ENCODE data around the gene PDE4D.
"Not testable (repeated sequence)": the region's sequence is repeated elsewhere in the genome, so short reads cannot be mapped to it uniquely, and the experiment has no call there.

Gene PDE4D

DNA sequence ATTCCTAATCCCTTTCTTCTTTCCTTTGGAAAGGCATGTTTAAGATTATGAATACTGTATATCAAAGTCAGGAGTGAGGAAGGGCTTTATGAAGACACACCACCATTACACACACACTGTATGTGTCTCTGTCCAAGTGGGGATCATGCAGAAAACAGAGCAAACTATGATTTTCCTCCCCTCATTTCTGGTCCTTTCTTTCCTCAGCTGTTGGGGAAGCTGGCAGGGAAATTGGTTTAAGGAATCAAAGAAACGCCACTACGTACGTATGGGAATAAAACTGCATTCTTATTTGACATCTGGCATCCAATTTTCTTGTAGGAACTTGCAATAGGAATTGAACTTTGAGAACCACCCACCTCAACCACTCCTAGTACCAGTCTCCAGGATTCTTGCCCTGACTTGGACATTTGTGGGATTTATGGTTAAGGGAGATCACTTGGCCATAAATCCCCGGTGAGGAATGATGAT is 125.8 kb downstream of the PDE4D start:
- DNase-seq: no peak

DNA sequence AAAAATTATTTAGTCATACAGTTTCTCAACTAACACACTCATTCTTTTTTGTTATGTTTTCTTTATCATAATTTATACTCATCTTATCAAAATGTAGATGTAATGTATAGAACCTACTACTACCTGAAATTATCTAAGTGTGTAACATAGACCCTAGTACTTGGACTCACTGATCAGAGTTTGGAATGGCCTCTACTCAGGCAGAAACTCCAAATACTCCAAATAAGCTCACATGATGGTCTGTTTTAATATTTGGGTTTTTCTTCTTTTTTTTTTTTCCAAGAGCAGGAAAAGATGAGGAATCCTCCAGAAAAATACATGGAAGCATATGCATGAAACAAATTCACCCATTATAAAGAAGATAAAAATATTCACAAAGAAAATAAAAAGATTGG is 126.3 kb downstream of the PDE4D start:
- DNase-seq: no peak

DNA sequence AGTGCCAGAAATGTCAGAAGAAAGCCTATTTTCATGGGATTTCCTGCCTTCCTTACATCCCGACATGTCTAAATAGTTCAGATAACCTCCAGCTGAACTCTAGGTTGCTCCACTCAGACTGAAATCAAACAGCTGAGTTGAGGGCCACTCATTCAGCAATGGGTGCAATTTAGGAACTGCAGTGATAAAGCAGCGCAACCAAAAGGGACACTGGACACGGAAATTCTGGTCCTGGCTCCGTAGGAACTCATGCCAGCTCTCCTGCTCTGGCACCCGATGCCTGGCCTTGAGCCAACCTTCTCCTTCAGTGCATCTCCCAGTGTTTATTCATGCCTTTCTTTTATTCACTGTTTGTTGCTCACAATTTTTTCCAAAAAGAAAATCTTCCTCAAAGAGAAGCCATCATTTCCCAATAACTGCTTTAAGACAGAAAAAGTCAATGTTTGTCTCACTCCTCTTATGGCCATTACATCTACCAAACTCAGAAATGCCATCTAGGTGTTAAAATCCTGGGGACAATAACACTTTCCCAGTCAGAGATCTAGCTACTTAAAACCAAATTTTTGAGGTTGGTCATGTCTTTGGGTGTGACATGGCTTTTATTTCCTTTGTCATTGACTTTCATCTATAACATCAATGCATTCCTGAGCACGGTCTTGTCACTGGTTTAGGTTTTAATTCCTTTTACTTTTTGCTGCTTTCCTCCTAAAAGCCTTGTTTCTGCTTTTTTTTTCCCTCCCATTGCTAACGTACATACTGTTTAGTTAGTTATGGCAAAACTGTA is 126.9 kb downstream of the PDE4D start:
- DNase-seq: peak; percentile 64

DNA sequence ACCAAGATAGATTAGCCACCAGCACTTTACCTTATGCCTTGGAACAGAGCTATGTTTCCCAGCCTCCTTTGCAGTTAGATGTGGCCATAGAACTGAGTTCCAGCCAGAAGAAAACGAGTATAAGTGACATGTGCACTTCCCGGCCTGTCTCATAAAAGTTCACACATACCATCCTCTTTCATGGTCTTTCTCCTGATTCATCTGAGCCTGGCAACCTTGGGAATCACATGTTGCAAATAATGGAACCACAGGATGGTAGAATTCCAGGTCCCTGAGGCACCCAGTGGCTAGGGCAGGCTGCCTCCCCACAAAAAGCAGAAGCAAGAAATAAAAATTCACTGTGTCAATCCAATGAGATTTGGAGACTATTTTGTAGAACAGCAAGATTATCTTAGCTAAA is 128.1 kb downstream of the PDE4D start:
- DNase-seq: no peak

DNA sequence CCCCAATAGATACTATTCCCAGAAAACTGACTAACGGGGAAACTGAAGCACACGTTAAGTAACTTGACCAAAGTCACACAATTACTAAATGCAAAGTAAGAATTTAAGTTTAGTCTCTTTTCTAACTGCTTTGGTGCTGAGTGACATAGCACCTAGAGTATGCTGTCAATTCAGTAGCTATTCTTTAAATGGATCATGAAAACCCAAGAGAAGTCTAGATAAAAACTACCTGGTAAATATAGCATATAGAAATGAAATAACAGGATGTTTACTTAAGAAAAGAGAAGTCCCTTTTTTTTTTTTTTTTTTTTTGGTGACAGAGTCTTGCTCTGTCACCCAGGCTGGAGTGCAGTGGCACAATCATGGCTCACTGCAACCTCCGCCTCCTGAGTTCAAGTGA is 129.2 kb downstream of the PDE4D start:
- DNase-seq: no peak

DNA sequence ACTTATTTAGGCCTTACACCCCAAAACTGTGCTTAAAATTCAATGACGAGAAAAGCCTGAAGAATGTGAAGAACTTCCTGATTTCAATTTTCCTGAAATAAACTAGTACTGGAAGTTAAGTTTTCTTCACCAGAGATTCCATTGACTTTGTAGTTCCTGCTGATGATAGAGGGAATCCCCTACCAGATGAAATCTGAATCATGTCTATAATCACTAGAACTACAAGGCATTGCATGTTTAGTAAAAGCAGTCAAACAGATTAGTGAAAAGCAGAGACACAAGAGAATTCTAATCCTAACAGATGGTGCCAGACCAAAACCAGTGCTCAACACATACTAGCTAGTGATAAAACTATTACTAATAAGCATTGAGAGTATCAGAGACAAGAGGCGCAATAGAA is 130.0 kb downstream of the PDE4D start:
- no peak for DNase-seq

DNA sequence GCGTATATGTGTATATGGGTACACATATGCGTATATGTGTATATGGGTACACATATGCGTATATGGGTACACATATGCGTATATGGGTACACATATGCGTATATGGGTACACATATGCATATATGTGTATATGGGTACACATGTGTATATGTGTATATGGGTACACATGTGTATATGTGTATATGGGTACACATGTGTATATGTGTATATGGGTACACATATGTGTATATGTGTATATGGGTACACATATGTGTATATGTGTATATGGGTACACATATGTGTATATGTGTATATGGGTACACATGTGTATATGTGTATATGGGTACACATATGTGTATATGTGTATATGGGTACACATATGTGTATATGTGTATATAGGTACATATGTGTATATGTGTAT is 131.3 kb downstream of the PDE4D start:
- DNase-seq: not testable (repeated sequence)

DNA sequence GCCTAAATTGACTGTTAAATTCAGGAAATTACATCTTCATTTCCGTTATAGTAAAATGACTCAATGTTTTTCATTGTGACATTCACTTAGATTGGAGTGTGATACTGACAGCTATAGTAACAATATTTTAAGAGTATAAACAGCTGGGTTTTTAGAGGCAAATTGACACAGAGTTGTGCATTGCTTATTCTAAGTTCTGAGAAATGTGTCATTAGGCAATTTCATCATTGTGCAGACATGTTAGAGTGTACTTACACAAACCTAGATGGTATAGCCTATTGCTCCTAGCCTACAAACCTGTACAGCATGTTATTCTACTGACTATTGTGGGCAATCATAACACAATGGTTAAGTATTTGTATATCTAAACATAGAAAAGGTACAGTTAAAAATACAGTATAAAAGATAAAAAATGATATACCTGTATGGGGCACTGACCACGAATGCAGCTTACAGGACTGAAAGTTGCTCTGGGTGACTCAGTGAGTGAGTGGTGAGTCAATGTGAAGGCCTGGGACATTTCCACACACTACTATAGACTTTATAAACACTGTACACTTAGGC is 132.7 kb downstream of the PDE4D start:
- DNase-seq: no peak

DNA sequence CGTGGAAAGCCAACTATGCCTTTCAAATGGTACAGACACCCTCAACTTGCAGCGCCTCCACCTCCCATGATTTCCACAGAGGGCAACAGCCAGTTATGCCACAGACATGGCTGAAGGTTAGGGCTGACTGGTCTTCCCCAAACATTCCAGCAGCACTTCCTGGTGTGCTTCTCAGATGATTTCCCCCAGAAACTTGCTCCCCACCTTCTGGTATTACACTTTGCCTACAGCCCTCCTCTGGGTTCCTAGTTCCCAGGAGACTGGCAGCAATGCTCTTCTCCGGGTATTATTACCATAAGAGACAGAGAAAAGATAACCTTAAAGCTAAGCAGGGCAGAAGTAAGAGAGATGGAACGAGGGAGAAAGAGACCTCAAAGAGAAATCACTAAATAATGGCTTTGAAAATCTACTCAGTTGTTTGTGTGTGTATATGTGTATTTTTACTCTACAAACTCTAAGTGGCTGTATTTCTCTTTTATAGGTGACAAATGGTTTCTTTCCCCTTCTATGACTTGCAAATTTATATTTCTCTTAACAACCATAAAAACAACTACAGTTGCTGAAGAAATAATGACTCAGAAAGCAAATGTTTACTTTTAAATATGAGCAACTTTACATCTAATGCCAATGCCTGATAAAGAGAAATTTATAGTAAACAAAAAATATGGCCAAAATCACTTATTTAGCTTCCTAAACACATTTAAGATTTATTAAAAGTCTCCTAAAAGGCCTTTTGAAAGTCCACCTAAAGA is 133.8 kb downstream of the PDE4D start:
- DNase-seq: no peak

DNA sequence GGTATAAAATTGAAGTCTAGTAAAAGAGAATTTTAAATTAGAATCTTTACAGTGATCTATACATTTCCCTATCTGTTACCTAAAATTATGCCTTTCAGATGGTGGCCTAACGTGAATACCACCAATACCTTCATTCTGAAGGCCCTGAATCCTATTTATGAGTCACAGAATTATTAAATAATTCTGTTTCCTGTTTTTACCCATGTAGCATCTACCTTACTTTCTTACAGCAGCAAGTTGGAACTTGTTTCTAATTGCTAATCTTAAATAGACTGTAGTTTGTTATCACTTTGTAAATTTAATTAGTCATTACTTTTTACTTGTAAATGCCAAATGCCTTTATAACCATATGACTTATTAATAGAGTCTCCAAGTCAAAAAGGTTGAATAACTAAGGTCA is 135.0 kb downstream of the PDE4D start:
- no peak for DNase-seq

DNA sequence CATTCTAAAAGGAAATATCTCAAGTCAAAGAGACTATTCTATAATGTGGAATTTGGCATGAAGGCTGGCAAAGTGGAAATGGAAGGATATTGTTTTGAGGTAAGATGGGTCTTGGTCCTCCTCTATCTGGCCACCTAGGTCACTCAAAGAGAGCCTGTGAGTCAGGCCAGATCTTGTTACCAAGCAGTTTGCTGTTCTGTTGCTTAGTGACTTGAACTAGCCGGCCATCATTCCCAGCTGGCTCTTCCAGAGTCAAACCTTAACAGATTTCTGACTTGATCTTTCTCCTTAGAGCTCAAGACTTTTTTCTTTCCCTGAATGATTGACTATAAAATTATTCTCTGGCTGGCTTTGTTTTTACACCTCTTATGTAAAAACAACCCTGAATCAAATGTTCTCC is 136.1 kb downstream of the PDE4D start:
- no peak for DNase-seq

DNA sequence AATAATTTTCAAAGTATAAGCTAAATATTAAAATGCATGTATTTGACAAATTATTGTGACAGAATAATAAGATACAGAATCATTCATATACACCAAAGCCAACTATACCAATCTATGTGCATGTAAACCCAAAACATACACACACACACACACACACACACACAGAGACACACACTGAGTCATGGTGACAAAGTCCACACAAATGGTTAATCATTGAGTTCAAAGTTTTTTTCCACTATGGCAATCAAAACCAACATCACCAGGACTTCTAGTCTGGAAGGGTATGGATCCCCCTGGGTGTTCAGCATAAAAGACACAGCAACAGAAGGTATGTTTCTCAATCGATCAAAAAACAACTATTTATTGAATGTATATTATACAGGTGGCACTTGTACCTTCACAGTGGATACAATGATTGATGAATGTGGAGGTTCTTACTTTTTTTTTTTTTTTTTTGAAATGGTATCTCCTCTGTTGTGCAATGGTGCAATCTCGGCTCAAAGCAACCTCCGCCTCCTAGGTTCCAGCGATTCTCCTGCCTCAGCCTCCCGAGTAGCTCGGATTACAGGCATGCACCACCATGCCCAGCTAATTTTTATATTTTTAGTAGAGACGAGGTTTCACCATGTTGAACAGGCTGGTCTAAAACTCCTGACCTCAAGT is 137.0 kb downstream of the PDE4D start:
- DNase-seq: no peak

DNA sequence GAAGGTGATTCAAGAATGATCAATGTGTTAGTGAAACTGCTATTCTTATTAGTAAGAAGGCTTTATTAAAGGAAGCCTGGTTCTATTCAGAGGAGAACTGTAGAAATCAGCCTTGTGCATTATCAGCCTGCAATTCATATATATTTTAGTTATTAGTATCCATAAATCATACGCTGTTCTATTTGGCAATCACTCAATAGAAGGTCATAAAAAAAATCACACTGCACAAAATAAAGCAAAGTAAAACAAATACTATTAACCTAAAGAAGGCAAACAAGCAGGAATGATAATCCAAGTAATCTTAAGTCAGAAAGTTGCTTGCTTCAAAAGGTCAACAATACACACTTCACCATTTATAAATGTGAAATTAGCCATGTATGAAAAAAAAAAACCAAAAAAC is 138.1 kb downstream of the PDE4D start:
- no peak for DNase-seq

DNA sequence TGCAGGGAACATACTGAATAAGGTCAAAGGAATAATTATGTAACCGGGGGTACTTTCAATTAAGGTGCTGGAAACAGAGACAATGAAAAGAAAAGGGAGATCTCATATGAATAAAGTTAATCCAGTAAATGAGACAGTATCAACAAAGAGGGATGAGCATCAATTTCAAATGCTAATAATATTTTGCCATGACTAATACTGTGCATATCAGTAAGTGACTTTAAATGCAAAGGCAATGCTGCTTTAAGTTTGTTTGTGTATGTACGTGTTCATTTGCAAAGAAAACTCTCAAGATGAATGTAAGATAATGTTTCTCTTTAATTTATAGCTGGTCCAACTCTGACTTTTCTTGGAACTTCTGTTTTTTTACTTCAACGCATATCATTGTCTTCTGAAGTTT is 139.9 kb downstream of the PDE4D start:
- no peak for DNase-seq

DNA sequence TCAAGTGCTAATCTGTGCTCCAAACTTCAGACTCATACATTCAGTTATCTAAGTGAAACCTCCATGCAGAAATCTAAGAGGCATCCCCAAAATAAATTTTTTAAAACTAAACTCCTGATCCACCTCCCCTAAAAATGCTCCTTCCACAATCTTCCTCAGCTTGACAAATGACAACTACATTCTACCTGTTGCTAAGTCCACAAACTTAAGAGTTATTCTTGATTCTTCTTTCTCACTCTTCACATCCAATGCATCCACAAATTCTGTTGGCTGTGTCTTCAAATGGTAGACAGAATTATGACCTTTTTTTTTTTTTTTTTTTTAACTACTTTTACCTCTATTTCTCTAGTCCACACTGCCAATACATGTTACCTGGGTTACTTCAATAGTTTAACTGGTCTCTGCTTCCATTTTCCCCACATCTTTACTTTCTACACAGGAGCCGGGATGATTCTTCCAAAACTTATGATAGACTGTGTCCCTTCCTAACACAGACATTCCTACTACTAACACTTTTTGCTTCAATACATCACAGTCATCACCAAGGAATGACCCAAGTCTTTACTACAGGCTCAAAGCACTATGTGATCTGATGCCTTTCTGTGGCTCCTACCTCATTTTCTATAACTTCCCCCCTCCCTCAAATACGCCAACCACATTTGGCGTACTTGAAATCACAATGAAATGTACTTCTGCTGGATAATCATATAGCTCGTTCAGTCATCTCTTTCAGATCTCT is 143.6 kb downstream of the PDE4D start:
- no peak for DNase-seq

DNA sequence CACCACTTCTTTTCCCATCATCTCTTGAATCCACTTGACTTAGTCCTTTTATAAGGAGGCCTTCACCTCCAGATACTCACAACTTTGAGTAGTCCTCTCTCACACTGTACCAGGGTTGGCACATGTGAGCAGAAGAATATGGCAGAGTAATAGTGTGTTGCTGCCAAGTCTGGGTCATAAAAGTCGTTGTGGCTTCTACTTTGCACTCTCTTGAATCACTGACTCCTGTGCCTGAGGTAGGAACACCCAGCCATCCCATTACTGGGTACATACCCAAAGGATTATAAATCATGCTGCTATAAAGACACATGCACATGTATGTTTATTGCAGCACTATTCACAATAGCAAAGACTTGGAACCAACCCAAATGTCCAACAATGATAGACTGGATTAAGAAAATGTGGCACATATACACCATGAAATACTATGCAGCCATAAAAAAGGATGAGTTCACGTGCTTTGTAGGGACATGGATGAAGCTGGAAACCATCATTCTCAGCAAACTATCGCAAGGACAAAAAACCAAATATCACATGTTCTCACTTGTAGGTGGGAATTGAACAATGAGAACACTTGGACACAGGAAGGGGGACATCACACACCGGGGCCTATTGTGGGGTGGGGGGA is 145.4 kb downstream of the PDE4D start:
- DNase-seq: not testable (repeated sequence)

DNA sequence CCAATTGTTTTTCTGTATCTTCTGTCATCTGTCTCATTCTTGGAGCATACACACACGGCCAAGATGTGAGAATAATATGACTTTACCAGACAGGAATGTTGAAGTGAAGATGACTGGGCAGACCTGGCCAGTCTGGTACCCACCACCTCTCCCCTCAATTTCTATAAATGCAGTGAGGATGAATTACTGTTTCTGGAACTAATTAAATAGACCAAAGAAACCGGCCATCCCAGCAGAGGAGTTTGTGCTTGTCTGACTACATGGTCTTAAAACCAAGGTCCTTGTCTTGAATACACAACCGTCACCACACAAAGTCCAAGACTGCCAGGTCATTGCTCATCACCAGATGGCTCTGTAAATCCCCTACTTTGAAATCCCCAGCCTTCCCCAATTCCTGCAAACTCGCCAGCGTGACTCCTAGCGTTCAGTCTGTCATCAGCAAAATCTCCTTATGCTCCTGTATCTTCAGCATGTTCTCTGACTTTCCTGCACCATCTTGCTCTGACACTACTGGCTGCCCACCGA is 147.2 kb downstream of the PDE4D start:
- DNase-seq: no peak

DNA sequence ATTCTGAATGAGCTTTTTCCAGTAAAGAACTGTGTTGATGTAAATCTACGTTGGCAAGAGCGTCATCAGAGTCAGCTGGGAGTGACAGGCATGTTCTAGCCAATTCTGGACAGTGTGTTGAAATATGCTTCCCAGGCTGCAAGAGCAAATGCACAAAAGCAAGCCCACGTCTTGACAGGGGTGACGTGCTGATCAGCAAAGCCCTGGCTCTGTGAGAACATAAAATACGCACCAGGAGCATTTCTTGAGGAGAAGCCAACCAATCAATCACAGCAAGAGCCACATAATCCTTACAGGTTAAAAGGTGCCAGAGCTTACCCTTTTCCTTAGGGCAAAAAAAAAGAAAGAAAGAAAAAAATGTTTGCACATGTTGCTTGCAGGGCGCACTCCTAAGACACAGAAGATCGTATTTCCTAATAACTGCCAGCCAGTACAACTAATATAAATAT is 148.1 kb downstream of the PDE4D start:
- no peak for DNase-seq

DNA sequence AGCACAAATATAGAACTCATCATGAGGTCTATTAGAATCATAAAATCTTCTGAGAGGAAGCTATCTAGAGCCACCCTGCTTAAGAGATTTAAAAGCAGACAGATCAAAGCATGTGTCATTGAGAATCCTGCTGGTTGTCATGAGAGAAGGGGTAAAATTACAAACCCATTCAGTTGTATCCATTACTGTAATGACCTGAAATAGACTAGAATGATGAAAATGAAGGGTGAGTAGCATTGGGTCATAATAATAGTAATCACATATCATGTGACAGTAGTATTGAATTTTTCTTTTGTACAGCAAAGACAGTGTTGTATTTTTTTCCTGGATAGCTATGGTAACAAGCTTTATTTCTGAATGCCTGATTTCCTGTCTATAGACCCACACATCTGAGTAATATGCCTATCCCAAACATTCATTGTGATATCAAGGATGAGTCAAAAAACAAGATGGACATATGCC is 149.0 kb downstream of the PDE4D start:
- peak; percentile 21 for DNase-seq

DNA sequence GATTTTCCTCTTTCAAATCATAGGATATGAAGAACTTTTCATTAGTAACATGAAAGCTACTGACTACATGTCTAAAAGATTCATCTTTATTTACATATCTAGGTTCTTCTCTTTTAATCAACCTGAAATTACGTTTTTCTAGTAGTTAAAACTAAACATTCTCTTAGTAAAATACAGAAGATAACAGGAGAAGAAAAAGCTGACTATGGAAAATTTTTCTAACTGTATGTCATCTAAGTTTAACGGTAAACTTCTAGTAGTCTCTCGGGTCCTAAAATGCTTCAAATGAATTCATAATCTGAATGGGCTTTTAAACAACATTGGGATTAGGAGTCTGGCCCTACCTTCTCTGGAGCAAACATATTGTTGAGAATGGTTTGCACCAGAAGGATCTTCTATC is 151.9 kb downstream of the PDE4D start:
- no peak for DNase-seq

DNA sequence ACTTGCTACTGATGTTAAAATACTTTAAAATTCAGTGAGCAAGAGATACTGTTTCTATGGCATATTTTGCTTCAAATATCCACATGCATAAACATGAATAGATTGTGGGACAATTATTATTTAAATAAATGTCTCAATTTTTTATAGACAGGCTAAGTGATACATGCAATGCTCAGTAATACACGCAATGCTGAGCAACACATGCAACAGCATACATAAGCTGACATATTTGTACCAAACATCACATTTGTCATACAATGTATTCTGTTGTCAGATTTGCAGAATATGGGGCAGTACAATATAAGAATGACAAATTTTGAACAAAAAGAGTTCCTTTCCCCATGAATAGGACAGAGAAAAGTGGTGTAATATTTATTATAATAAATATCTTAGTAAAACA is 155.5 kb downstream of the PDE4D start:
- no peak for DNase-seq

DNA sequence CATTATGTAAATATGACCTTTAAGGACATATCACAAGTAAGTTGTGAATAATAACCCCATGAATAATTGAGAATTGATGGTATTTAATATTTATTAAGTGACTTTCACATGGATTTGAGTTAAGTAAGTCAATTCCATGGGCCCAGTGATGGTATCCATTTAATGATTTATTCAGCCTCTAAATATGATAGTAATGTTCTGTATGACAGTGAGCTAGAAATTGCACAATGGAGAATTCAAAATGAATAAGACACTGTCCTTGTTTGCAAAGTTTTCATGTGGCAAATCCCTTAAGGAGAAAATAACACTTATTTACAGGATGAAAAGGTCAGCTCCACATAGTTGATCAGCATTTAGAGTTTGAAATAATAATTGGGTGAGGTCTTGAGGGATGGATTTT is 160.7 kb downstream of the PDE4D start:
- no peak for DNase-seq

All from COR-L47 (cell line).